Glutamatergic neuron (in vitro differentiated cells): ENCODE measurements around the gene FAM83D. TPM values are rescaled to one million over a fixed set of nuclear protein-coding genes. Genes with fewer than 3 reads are reported as not detected.

Experiments
- DNase-seq: peaks from one replicate; pipeline ENCODE4 v3.0.0; 2022
- H3K27ac Mint-ChIP-seq: one replicate; pipeline ENCODE4 v1.8.0; 2020; ENCODE audit warnings: mild to moderate bottlenecking, mixed read lengths, inconsistent platforms; ENCODE audit not compliant: unreplicated experiment
- H3K27me3 Mint-ChIP-seq: one replicate; pipeline ENCODE4 v1.8.0; 2020; ENCODE audit warnings: mild to moderate bottlenecking, moderate library complexity, mixed read lengths, inconsistent platforms; ENCODE audit not compliant: unreplicated experiment
- H3K36me3 Mint-ChIP-seq: one replicate; pipeline ENCODE4 v1.8.0; 2020; ENCODE audit warnings: mild to moderate bottlenecking, mixed read lengths, inconsistent platforms; ENCODE audit not compliant: unreplicated experiment
- H3K4me1 Mint-ChIP-seq: one replicate; pipeline ENCODE4 v1.8.0; 2020; ENCODE audit warnings: mild to moderate bottlenecking, low read depth, mixed read lengths, inconsistent platforms; ENCODE audit not compliant: unreplicated experiment
- H3K4me3 Mint-ChIP-seq: one replicate; pipeline ENCODE4 v1.8.0; 2020; ENCODE audit warnings: mild to moderate bottlenecking, mixed read lengths, inconsistent platforms; ENCODE audit not compliant: unreplicated experiment
- H3K9me3 Mint-ChIP-seq: one replicate; pipeline ENCODE4 v1.8.0; 2020; ENCODE audit warnings: mild to moderate bottlenecking, moderate library complexity, mixed read lengths, inconsistent platforms; ENCODE audit not compliant: unreplicated experiment
- CTCF ChIP-seq: fragments of 200-600 bp; sonication (generic); IDR thresholded peaks from one replicate; pipeline ENCODE4 v1.5.0; 2021; ENCODE audit not compliant: partially characterized antibody, unreplicated experiment
- total RNA-seq: library from RNA; stranded (reverse); fragmentation: NEBNext Ultra II Directional; extraction: Animal tissue kit (Norgen Biotek cat#: 25700); gene quantifications from one replicate; pipeline ENCODE4 v1.2.1, GENCODE V29; 2021; ENCODE audit not compliant: unreplicated experiment

Gene FAM83D
- total RNA-seq, 1 donor from 2014 or later: 4.9 TPM

- H3K27ac Mint-ChIP-seq: peak overlapping the region; percentile 9
Measured at GRCh38 chr20:38924718-38925117, 1.5 kb upstream of the FAM83D start.

GRCh38 chr20:38926934-38927616, 858 bp downstream of the FAM83D start:
- H3K36me3 Mint-ChIP-seq: peaks cover 5% of the 10 kb centered on the region
- H3K4me3 Mint-ChIP-seq: peak overlapping the region; percentile 83
- H3K27ac Mint-ChIP-seq: no peak overlapping the region
- no peaks in the 10 kb centered on the region for H3K4me1 Mint-ChIP-seq
- no peak for TF ChIP-seq CTCF
- H3K9me3 Mint-ChIP-seq: peaks cover 6% of the 10 kb centered on the region
- peaks cover 11% of the 10 kb centered on the region for H3K27me3 Mint-ChIP-seq
- DNase-seq: no peak

More at GRCh38 chr20:38924718-38925117, 1.5 kb upstream of the FAM83D start:
- Mint-ChIP-seq H3K4me1 (no peaks in the 10 kb centered on the region), H3K4me3 (no peak overlapping the region), H3K27me3 (peaks cover 12% of the 10 kb centered on the region), H3K36me3 (peaks cover 5% of the 10 kb centered on the region), H3K9me3 (peaks cover 7% of the 10 kb centered on the region)
- no peak for DNase-seq
- TF ChIP-seq CTCF: no peak

GRCh38 chr20:38927902-38928578, 1.8 kb downstream of the FAM83D start:
- Mint-ChIP-seq H3K9me3 (peaks cover 6% of the 10 kb centered on the region), H3K4me3 (peak overlapping the region; percentile 74), H3K36me3 (peaks cover 5% of the 10 kb centered on the region), H3K27me3 (peaks cover 8% of the 10 kb centered on the region), H3K4me1 (no peaks in the 10 kb centered on the region), H3K27ac (no peak overlapping the region)
- TF ChIP-seq CTCF: no peak
- DNase-seq: no peak

- Mint-ChIP-seq H3K4me3 (no peak overlapping the region), H3K27me3 (no peaks in the 10 kb centered on the region), H3K27ac (no peak overlapping the region), H3K4me1 (no peaks in the 10 kb centered on the region), H3K36me3 (no peaks in the 10 kb centered on the region), H3K9me3 (peaks cover 3% of the 10 kb centered on the region)
- DNase-seq: no peak
- TF ChIP-seq CTCF: no peak
Measured at GRCh38 chr20:38930242-38930569, 4.0 kb downstream of the FAM83D start.

- Mint-ChIP-seq H3K4me1 (no peaks in the 10 kb centered on the region), H3K27me3 (no peaks in the 10 kb centered on the region), H3K27ac (no peak overlapping the region), H3K36me3 (no peaks in the 10 kb centered on the region), H3K9me3 (peaks cover 2% of the 10 kb centered on the region), H3K4me3 (no peak overlapping the region)
- TF ChIP-seq CTCF: no peak
- DNase-seq: no peak
Measured at GRCh38 chr20:38931984-38932383, 5.8 kb downstream of the FAM83D start.
